Brain microvascular endothelial cell (primary cell): ENCODE measurements around the gene TTC36.
"Not testable (repeated sequence)": the region's sequence is repeated elsewhere in the genome, so short reads cannot be mapped to it uniquely, and the experiment has no call there.

Source experiments
- DNase-seq: peaks from one replicate; pipeline ENCODE4 v3.0.0-alpha.2; 2020
- H3K27ac ChIP-seq: fragments of 250-450 bp; sonication (Bioruptor Pico); 2 replicates; pipeline ENCODE4 v1.5.1; 2020; ENCODE audit warnings: mild to moderate bottlenecking, moderate library complexity
- H3K27me3 ChIP-seq: fragments of 250-450 bp; sonication (Bioruptor Pico); replicated peaks from 2 replicates; pipeline ENCODE4 v1.5.1; 2020; ENCODE audit warnings: mild to moderate bottlenecking
- H3K36me3 ChIP-seq: fragments of 250-450 bp; sonication (Bioruptor Pico); replicated peaks from 2 replicates; pipeline ENCODE4 v1.5.1; 2020; ENCODE audit warnings: mild to moderate bottlenecking
- H3K4me3 ChIP-seq: 2 replicates; pipeline ENCODE4 v1.5.1; 2011; ENCODE audit warnings: low read depth, mild to moderate bottlenecking, control low read depth, low read length, moderate library complexity
- CTCF ChIP-seq: IDR thresholded peaks from 2 replicates; pipeline ENCODE4 v1.5.1; 2011; ENCODE audit warnings: low read depth, mild to moderate bottlenecking, moderate library complexity, low read length, control low read depth, inconsistent platforms; ENCODE audit errors: missing control alignments
- in situ Hi-C: cut with HindIII; loops from 2 replicates; pipeline ENCODE4 v1.10.0; 2017; ENCODE audit warnings: low sequenced_read_pairs, low pct_ligation_motif_present

The TTC36 gene

GRCh38 chr11:118574636-118575035 lies 47.4 kb downstream of the TTC36 start:
- TF ChIP-seq CTCF: no peak
- no peak for DNase-seq
- in situ Hi-C loops: no loop called here
- Histone ChIP-seq H3K36me3 (peaks cover 9% of the 10 kb centered on the region), H3K27ac (no peak overlapping the region), H3K4me3 (peak overlapping the region; percentile 97), H3K27me3 (no peaks in the 10 kb centered on the region)

- H3K27me3 ChIP-seq, H3K27ac ChIP-seq, DNase-seq, H3K4me3 ChIP-seq, in situ Hi-C loops: not testable (repeated sequence)
- H3K36me3 ChIP-seq: peaks cover 21% of the 10 kb centered on the region
Measured at GRCh38 chr11:118577995-118578394, 50.7 kb downstream of the TTC36 start.
